ENCODE measurements around the gene MR1. TPM values are rescaled to one million over a fixed set of nuclear protein-coding genes. Genes with fewer than 3 reads are reported as not detected.

The MR1 gene
- total and polyA plus RNA-seq, 9 of the 15 experiments (the other 6 are each of a cell fraction or from before 2014, with no cell fraction given) = 9.7 to 21.7 (median 15.6) TPM

GRCh38 chr1:181099152-181100014 is 65.6 kb downstream of the MR1 start (continued):
- no peak for TF ChIP-seq ATF2 (CRISPR knock-in tag; IDR thresholded peaks at IDR 0.05)
- no peak for TF ChIP-seq NELFE (IDR thresholded peaks at IDR 0.05; ENCODE audit: insufficient read depth, insufficient read length)
- no peak for TF ChIP-seq SPI1 (IDR thresholded peaks at IDR 0.05; ENCODE audit: borderline replicate concordance, low read depth, low read length)
- peak; percentile 23 for TF ChIP-seq TBP (optimal IDR thresholded peaks at IDR 0.05; ENCODE audit: low read depth, low read length)
- no peak for TF ChIP-seq ZFX (CRISPR knock-in tag; IDR thresholded peaks at IDR 0.05)
- TF ChIP-seq ZNF124 (CRISPR knock-in tag; IDR thresholded peaks at IDR 0.05) = no peak
- TF ChIP-seq DLX4 (CRISPR knock-in tag; IDR thresholded peaks at IDR 0.05) = no peak
- TF ChIP-seq TCF3 (CRISPR knock-in tag; IDR thresholded peaks at IDR 0.05) = peak; percentile 65
- no peak; the same call in 1 of the 2 replicates for TF ChIP-seq SMARCA5 (IDR thresholded peaks at IDR 0.05)
- peak; percentile 52; the same call in 1 of the 2 replicates for TF ChIP-seq HBP1 (CRISPR knock-in tag; IDR thresholded peaks at IDR 0.05)
- TF ChIP-seq SRSF1 (IDR thresholded peaks at IDR 0.05; ENCODE audit: low read depth, low read length) = no peak
- no peak for TF ChIP-seq CAMTA2 (CRISPR knock-in tag; conservative IDR thresholded peaks at IDR 0.05)
- no peak for TF ChIP-seq MEF2A (IDR thresholded peaks at IDR 0.05; ENCODE audit: control insufficient read depth, low read depth, low read length)
- TF ChIP-seq THAP12 (CRISPR knock-in tag; IDR thresholded peaks at IDR 0.05) = no peak
- TF ChIP-seq ZNF24 (IDR thresholded peaks at IDR 0.05) = no peak
- TF ChIP-seq PTRF (tag; IDR thresholded peaks at IDR 0.05) = no peak
